ENCODE results near the gene ACTL9. TPM values are rescaled to one million over a fixed set of nuclear protein-coding genes. Genes with fewer than 3 reads are reported as not detected.

Gene ACTL9
- total RNA-seq, 2 donors from 2014 or later = not detected

- Mint-ChIP-seq H3K4me1 (no peaks in the 10 kb centered on the region), H3K9me3 (no peaks in the 10 kb centered on the region), H3K27me3 (ENCODE audit: insufficient read depth) (peaks cover 9% of the 10 kb centered on the region), H3K4me3 (no peak overlapping the region), H3K27ac (no peak overlapping the region), H3K36me3 (ENCODE audit: low read depth) (no peaks in the 10 kb centered on the region)
- no peak for TF ChIP-seq CTCF (conservative IDR thresholded peaks at IDR 0.05)
- no peak overlapping the region for H3K9ac ChIP-seq (ENCODE audit: extremely low read depth, low read length, poor library complexity, severe bottlenecking)
- 76 to 91% methylated on average over 3 to 4 of the region's 4 CpGs for WGBS, 2 experiments (ENCODE audit: insufficient coverage in 1 of 2, insufficient read length in 1 of 2)
- no peak for DNase-seq
- no peaks in the 10 kb centered on the region for H3K36me3 ChIP-seq (ENCODE audit: control insufficient read depth, insufficient read depth, low read length)
- H3K27ac ChIP-seq (ENCODE audit: low read depth, low read length) = no peak overlapping the region
- no peaks in the 10 kb centered on the region for H3K27me3 ChIP-seq (ENCODE audit: control insufficient read depth, insufficient read depth, low read length, poor library complexity, severe bottlenecking)
- no peaks in the 10 kb centered on the region for H3K4me1 ChIP-seq (ENCODE audit: control insufficient read depth, insufficient read depth, low read length)
- H3K9me3 ChIP-seq (ENCODE audit: control insufficient read depth, low read length) = no peaks in the 10 kb centered on the region
- no peak overlapping the region for H3K4me3 ChIP-seq (ENCODE audit: low read length)
These were observed 33.9 kb downstream of the ACTL9 start for GRCh38 chr19:8664671-8665057.

- H3K27ac Mint-ChIP-seq = no peak overlapping the region
- WGBS, 2 experiments (ENCODE audit: insufficient coverage in 1 of 2, insufficient read length in 1 of 2) = 43 to 71% methylated on average over 9 to 22 of the region's 22 CpGs
- Histone ChIP-seq H3K27ac (ENCODE audit: low read depth, low read length) (no peak overlapping the region), H3K4me3 (ENCODE audit: low read length) (no peak overlapping the region), H3K27me3 (ENCODE audit: control insufficient read depth, insufficient read depth, low read length, poor library complexity, severe bottlenecking) (no peaks in the 10 kb centered on the region), H3K9me3 (ENCODE audit: control insufficient read depth, low read length) (no peaks in the 10 kb centered on the region), H3K4me1 (ENCODE audit: control insufficient read depth, insufficient read depth, low read length) (no peaks in the 10 kb centered on the region), H3K36me3 (ENCODE audit: control insufficient read depth, insufficient read depth, low read length) (no peaks in the 10 kb centered on the region), H3K9ac (ENCODE audit: extremely low read depth, low read length, poor library complexity, severe bottlenecking) (no peak overlapping the region)
- no peaks in the 10 kb centered on the region for H3K4me1 Mint-ChIP-seq
- no peak overlapping the region for H3K4me3 Mint-ChIP-seq
- H3K27me3 Mint-ChIP-seq (ENCODE audit: insufficient read depth) = peaks cover 11% of the 10 kb centered on the region
- no peak for TF ChIP-seq CTCF (conservative IDR thresholded peaks at IDR 0.05)
- H3K9me3 Mint-ChIP-seq = no peaks in the 10 kb centered on the region
- DNase-seq = no peak
- no peaks in the 10 kb centered on the region for H3K36me3 Mint-ChIP-seq (ENCODE audit: low read depth)
These were observed 34.5 kb downstream of the ACTL9 start for GRCh38 chr19:8663920-8664670.

GRCh38 chr19:8662263-8662662, 36.3 kb downstream of the ACTL9 start:
- H3K27me3 Mint-ChIP-seq (ENCODE audit: insufficient read depth) = peaks cover 15% of the 10 kb centered on the region
- H3K27ac ChIP-seq (ENCODE audit: low read depth, low read length) = no peak overlapping the region
- no peaks in the 10 kb centered on the region for H3K36me3 ChIP-seq (ENCODE audit: control insufficient read depth, insufficient read depth, low read length)
- no peak overlapping the region for H3K9ac ChIP-seq (ENCODE audit: extremely low read depth, low read length, poor library complexity, severe bottlenecking)
- DNase-seq = no peak
- H3K4me3 ChIP-seq (ENCODE audit: low read length) = no peak overlapping the region
- no peaks in the 10 kb centered on the region for H3K9me3 Mint-ChIP-seq
- H3K9me3 ChIP-seq (ENCODE audit: control insufficient read depth, low read length) = no peaks in the 10 kb centered on the region
- no peaks in the 10 kb centered on the region for H3K36me3 Mint-ChIP-seq (ENCODE audit: low read depth)
- H3K4me3 Mint-ChIP-seq = no peak overlapping the region
- H3K27ac Mint-ChIP-seq = no peak overlapping the region
- no peaks in the 10 kb centered on the region for H3K4me1 ChIP-seq (ENCODE audit: control insufficient read depth, insufficient read depth, low read length)
- H3K4me1 Mint-ChIP-seq = no peaks in the 10 kb centered on the region
- TF ChIP-seq CTCF (conservative IDR thresholded peaks at IDR 0.05) = no peak
- WGBS, 2 experiments (ENCODE audit: insufficient coverage in 1 of 2, insufficient read length in 1 of 2) = 75 to 100% methylated on average over 3 to 4 of the region's 4 CpGs
- no peaks in the 10 kb centered on the region for H3K27me3 ChIP-seq (ENCODE audit: control insufficient read depth, insufficient read depth, low read length, poor library complexity, severe bottlenecking)

All from endodermal cell (in vitro differentiated cells).